NCI-H774 (cell line): Measurements from ENCODE around the gene DNPEP.

Source experiments
- DNase-seq: peaks from one replicate; lab custom pipeline; 2025; lab: John Stamatoyannopoulos, UW

The DNPEP gene

DNA sequence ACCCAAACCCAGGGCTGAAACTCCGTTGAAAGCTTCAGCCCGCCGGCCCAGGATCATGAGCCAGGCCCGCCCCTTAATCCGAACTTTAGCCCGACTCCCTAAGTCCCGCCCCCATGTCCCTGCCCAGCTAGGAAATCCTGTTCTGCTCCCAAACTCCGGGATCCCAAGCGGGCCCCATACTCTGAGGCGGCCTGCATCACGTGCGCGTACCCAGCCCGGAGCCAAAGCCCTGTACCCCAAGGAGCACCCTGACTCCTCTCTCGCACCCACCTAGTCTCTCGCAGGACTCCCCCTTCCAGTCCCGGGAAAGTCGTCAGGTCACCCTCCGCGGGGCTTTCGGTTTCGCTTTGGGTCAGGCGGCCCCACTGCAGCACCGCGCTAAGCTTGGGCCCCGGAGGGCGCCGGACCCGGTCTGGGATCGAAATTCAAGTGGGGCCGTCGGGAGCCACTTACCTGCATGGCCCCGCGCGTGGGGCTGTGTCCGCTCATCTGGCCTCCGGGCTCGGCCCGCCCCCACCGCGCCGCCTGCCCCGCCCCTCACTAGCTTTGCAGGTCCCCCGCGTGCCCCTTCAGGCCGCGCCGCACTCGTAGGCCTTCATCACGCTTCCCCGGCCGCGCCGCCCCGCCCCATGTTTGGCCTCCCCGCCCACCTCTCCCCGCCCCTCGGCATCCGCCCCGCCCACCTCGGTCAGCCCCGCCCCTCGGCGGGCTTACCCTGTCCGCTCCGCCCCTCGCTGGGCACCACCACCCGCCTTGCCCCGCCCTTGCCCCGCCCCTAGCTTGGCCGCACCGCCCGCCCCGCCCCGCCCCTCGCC, at the start of gene DNPEP:
DNPEP (minus strand) TSS at position 607 of the 815 bp plus-strand sequence; CDS start at position 489, 118 bp downstream.
- peak; percentile 85 for DNase-seq

DNA sequence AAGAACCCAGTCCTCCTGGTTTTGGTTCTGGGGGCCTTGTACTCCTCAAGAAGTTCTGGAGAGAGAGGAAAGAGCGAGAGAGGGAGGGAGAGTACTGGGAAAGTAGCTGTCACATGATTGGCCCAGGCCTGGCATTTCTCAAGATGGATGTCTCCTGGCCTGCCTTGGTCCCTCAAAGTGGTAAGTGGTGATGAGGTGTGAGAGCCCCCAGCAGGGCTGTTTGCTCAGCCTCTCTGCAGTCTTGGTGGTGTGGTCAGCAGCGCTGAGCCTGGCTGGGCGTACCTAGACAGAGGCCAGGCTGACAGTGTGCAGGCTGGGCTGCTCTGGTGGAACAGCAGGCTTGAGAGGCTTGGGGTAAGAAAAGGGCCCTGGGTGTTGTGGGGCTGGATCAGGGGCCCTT, 49.4 kb upstream of the DNPEP start:
- no peak for DNase-seq

DNA sequence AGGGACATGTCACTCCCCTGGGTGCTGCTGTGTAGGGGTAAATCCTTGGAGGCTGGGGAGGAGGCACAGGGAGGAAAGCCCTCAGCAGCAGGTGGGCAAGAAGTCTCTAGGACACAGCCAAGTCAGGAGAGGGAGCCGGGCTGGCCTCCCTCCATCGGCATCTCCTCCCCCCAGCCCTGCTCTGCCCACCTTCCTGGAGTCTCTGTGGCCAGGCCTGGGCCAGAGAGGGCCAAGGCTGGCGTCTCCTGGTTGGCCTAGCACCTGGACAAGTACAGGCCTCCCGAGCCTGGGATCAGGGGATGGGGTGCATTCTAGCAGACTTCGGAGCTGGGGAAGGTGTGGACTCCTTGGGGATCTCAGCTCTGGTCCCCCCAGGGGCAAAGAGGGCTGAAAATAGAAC, 48.8 kb upstream of the DNPEP start:
- DNase-seq, result no peak

GRCh38 chr2:219435701-219436100, 48.0 kb upstream of the DNPEP start:
- DNase-seq, result no peak

DNA sequence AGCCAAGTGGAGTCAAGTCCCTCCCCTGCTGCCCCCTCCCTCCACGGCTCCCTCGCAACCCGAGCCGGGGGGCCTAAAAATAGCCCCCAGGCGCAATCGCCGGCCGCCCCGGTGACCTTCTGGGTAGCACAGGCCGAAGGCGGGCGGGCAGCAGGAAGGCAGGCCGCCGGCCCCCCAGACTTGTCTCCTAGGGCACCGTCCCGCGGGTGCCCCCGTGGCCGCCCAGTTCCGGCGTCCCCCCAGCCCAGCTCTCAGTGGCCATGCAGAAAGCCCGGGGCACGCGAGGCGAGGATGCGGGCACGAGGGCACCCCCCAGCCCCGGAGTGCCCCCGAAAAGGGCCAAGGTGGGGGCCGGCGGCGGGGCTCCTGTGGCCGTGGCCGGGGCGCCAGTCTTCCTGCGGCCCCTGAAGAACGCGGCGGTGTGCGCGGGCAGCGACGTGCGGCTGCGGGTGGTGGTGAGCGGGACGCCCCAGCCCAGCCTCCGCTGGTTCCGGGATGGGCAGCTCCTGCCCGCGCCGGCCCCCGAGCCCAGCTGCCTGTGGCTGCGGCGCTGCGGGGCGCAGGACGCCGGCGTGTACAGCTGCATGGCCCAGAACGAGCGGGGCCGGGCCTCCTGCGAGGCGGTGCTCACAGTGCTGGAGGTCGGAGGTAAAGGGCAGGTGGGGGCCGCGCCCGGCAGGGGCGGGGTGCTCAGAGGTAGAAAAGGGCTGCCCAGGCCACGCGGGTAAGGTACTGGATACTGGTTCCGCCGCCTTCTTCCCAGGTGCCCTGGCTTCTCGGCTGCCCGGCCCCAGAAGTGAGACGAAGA, 47.2 kb upstream of the DNPEP start, which contains the start of gene SPEG:
SPEG (plus strand) TSS at position 126 of the 808 bp plus-strand sequence; CDS start at position 261, 135 bp downstream.
- no peak for DNase-seq

DNA sequence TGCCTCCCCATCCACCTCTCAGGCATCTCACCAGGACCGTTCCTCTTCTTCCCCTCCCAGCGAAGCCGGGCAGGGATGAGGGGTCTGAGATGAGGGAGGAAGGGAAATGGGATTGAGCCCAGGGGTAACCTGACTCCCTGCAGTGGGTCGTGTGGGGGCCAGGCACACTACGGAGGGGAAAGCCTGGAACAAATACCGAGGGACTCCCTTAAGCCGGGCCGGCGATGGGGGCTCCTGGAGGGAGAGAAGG, 46.7 kb upstream of the DNPEP start:
- DNase-seq, result no peak

DNA sequence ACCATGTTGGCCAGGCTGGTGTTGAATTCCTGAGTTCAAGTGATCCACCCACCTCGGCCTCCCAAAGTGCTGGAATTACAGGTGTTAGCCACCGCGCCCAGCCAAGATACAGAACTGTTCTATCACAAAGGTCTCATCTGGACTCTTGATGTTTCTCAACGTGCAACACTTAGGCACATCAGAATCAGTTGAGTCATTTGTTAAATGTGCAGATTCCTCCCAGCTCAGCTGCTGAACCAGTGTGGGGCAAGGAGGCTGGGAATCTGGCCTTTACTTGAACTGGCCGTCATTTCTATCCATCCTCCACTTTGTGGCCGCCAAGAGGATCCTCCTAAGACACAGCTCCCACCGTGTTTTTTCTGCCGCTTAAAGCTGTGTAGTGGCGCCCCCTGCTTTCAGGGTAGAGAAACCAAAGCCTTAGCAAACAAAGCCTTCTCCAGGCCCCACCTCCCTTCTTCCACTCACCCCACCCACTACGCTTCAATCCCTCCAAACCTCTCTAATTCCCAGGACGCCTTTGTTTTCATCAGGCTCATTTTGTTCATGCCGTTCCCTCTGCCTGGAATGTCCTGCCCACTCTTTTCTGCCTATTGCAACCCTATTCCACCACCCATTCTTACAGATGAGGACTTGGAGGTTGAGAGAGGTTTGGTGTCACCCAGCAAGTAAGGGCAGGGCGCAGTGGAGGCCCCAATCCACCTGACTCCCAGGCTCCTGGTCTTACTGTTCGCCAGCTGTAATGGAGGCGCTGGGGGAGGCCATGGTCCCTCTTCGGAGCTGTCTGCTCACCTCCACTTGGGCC, 46.2 kb upstream of the DNPEP start:
- no peak for DNase-seq

DNA sequence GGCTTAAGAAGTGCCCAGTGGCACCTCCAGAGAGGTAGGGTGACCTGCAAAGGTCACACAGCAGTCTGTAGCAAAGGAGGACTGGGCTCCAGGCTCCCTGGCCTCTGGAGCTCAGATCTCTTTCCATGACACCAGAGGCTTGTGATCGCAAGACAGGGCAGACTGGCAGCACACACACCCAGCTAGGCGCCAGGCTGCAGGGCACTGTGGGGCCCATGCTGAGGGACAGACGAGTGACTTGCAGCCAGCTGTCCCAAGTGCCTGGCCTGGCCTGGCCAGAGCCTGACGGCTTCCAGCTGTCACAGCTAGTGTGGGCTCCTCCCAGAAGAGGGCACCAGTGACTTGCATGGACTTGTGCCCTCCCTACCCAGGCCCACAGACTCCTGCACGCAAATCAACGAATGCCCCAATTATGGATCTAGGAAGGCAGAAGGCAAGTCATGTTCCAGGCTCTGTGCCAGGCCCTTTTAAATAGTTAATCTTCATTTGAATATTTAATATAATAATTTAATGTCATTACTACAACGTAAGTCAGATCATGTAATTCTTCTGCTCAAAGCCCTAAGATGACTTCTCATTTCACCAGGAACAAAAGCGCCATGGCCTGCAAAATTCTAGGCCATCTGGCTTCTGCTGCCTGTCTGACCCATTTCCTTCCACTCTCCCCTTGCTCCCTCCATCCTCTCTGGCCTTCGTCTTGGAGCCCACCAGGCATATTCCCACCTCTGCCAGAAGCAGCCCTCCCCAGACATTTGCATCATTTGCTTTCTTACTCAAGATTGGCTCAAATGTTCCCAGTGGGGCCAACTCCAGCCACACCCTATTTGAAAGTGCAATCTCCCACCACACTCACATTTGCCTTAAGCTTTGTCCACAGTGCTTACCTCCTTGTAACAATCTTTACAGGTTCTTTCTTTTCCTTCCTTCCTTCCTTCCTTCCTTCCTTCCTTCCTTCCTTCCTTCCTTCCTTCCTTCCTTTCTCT, 43.2 kb upstream of the DNPEP start:
- DNase-seq, result no peak

- DNase-seq, result no peak
Observed at GRCh38 chr2:219429958-219430606, 42.4 kb upstream of the DNPEP start.

GRCh38 chr2:219428469-219428868, 40.8 kb upstream of the DNPEP start:
- DNase-seq, result no peak

DNA sequence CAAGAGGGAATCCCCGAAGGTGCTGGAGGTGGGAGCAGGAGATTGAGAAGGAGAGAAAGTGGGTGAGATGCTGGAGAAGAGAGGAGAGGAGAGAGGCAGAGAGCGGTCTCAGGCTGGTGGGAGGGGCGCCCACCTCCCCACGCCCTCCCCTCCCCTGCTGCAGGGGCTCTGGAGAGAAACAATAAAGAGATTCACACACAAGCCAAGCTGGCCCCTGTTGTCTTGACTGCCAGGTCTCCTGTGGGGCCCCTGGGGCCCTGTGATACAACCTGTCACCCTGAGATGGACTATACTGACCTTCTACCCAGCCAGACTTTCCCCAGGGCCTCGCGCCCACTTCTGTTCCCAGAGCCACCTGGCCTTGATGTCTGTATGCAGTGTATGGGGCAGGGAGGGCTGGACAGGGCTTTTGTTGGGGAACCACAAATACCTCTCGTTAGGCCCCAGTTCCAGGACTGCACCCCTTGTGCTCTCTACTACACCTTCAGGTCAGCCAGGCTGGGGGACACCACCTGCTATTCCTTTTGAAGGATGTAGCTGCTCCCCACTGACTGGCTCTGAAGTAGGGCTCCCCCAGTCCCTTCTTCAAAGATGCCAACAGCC, 38.9 kb upstream of the DNPEP start:
- DNase-seq, result no peak

DNA sequence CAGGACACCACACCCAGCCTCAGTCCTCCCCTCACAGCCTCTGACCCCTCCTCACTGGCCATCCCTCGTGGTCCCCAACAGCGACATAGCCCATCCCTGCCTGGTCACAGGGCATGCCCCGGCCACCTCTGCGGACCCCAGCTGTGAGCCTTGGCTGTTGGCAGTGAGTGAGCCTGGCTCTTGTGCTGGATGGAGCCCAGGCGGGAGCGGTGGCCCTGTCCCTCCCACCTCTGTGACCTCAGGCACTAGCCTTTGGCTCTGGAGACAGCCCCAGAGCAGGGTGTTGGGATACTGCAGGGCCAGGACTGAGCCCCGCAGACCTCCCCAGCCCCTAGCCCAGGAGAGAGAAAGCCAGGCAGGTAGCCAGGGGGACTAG, 38.3 kb upstream of the DNPEP start:
- DNase-seq, result no peak

DNA sequence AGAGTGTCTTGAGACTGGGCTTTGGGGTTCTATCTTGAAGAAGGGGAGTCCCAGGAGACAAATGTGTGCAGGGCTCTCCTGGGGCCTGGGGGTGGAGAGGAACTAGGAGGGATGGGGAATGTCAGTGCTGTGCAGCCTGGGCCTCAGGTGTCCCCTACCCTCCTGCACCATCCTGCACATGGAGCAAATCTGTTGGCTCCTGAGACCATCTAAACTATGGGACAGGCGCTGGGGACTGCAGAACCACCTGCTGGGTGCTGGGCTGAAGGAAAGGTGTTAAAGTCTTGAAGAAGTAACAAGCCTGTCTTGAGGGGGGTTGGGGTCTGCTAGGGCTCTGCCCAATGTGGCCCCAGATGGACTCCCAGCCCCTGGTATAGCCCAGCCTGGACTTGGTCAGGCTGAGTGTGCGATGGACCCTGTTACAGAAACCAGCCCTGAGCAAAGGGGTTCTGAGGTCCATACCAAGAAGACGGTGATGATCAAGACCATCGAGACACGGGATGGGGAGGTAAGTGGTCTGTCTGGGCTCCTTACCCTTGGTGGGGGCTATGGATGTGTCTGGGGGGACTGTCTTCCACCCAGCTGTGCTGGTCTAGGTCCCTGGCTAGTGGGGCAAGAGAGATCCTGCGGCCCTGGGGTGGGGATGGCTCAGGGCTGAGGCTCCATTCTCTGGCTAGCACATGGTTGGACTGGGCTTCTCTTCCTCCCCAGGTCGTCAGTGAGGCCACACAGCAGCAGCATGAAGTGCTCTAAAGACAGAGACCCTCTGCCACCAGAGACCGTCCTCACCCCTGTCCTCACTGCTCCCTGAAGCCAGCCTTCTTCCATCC, 37.7 kb upstream of the DNPEP start:
- DNase-seq, result no peak

- DNase-seq, result no peak
Observed at GRCh38 chr2:219423652-219424377, 36.1 kb upstream of the DNPEP start.

- DNase-seq, result no peak
Observed at GRCh38 chr2:219422952-219423534, 35.3 kb upstream of the DNPEP start.

- no peak for DNase-seq
Observed at GRCh38 chr2:219421323-219421722, 33.6 kb upstream of the DNPEP start.

- no peak for DNase-seq
Observed at GRCh38 chr2:219420687-219421086, 33.0 kb upstream of the DNPEP start.
